Endothelial cell of umbilical vein (primary cell): ENCODE results near the gene DSCAML1.

ENCODE experiments used
- CTCF ChIP-seq, 2 donors: IDR thresholded peaks; 1 replicate in 1 of 2; 2 replicates in 1 of 2; pipeline ENCODE4 v1.5.1; 2011; ENCODE audit warnings: low read length in 2 of 2, mild to moderate bottlenecking in 2 of 2, moderate library complexity in 2 of 2, control low read depth in 1 of 2, inconsistent platforms in 1 of 2, low read depth in 1 of 2; ENCODE audit not compliant: insufficient read depth in 1 of 2; ENCODE audit errors: extremely low read depth in 1 of 2
- EZH2 ChIP-seq: IDR thresholded peaks from 2 replicates; pipeline ENCODE4 v1.6.1; 2012; ENCODE audit warnings: borderline replicate concordance, low read depth, mild to moderate bottlenecking, moderate library complexity, low read length, inconsistent platforms; ENCODE audit not compliant: severe bottlenecking
- FOS ChIP-seq: IDR thresholded peaks from 2 replicates; pipeline ENCODE4 v1.6.1; 2011; ENCODE audit warnings: mild to moderate bottlenecking, low read length, moderate library complexity, borderline replicate concordance; ENCODE audit not compliant: insufficient read depth
- MAX ChIP-seq: IDR thresholded peaks from 2 replicates; pipeline ENCODE4 v1.6.1; 2011; ENCODE audit not compliant: insufficient read depth, insufficient read length
- MYC ChIP-seq: IDR thresholded peaks from one replicate; pipeline ENCODE4 v1.6.1; 2011; ENCODE audit warnings: mild to moderate bottlenecking, low read depth, low read length
- POLR2A ChIP-seq: IDR thresholded peaks from 2 replicates; pipeline ENCODE4 v1.6.1; 2012; ENCODE audit warnings: low read depth, mild to moderate bottlenecking, control low read depth, low read length
- POLR2AphosphoS5 ChIP-seq: IDR thresholded peaks from 2 replicates; pipeline ENCODE4 v1.6.1; 2012; ENCODE audit warnings: low read depth, mild to moderate bottlenecking, control low read depth, low read length, moderate library complexity; ENCODE audit not compliant: insufficient read depth

DNA sequence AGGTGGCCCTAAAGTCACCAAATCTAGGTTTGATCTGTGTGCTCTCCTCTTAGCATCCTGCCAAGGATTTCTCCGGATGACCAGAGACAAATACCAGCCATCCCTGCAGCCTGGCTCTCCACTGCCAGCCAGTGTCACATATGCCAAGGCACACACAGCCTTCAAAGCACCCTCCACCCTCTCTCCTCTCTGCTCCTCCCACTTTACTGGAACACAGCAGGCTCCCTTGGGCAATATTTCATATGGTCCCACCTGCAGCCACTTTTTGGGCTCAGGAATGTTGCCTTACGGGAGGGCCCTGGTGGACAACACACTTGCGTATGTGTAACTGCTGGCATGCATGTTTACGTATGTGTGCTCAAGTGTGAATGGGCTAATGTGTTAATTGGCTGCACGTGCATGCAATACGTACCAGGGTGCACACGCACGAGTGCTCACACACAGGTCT, 285.5 kb downstream of the DSCAML1 start:
- TF ChIP-seq CTCF (IDR thresholded peaks at IDR 0.05; ENCODE audit: extremely low read depth in 1 of 2, insufficient read depth in 1 of 2, low read depth in 1 of 2, low read length in 2 of 2) (no peak), MAX (no peak), EZH2 (no peak), FOS (no peak), POLR2AphosphoS5 (no peak), POLR2A (no peak), MYC (no peak)
